Activated CD8-positive, alpha-beta memory T cell treated with anti-CD3 and anti-CD28 coated beads for 36 hours (primary cell): ENCODE measurements around the gene ADARB1. TPM values are rescaled to one million over a fixed set of nuclear protein-coding genes. Genes with fewer than 3 reads are reported as not detected.

ENCODE experiments used
- CTCF ChIA-PET: fragments of 350-600 bp; sonication (Branson Sonifier 250); formaldehyde crosslinking; loops from one replicate; lab custom pipeline; 2021; ENCODE audit warnings: antibody characterized with exemption; lab: Charles Lee
- POLR2A ChIA-PET: fragments of 350-600 bp; sonication (Branson Sonifier 250); formaldehyde crosslinking; loops from one replicate; lab custom pipeline; 2021; ENCODE audit warnings: antibody characterized with exemption; lab: Charles Lee
- total RNA-seq, 2 experiments: library from RNA; stranded (reverse); gene quantifications; one replicate each; pipeline ENCODE4 v1.2.3, GENCODE V29; 2021

The ADARB1 gene
- total RNA-seq, 2 experiments from 2014 or later: 34.9 to 35.4 TPM

- ChIA-PET CTCF (interaction anchor here (1.0 to 1.4 kb wide), 2 partner anchors 11 to 213 kb away, joined by 3 read pairs; no protein-coding TSS in a partner anchor), POLR2A (no interaction called here)
These were observed 89.2 kb downstream of the ADARB1 start for GRCh38 chr21:45163413-45164123.

GRCh38 chr21:45164124-45164511, 89.7 kb downstream of the ADARB1 start:
- ChIA-PET CTCF (interaction anchor here (1.0 kb wide), 1 partner anchor 214 kb away, joined by 3 read pairs; no protein-coding TSS in a partner anchor), POLR2A (no interaction called here)

- ChIA-PET POLR2A (no interaction called here), CTCF (no interaction called here)
These were observed 90.5 kb downstream of the ADARB1 start for GRCh38 chr21:45164838-45165237.

DNA sequence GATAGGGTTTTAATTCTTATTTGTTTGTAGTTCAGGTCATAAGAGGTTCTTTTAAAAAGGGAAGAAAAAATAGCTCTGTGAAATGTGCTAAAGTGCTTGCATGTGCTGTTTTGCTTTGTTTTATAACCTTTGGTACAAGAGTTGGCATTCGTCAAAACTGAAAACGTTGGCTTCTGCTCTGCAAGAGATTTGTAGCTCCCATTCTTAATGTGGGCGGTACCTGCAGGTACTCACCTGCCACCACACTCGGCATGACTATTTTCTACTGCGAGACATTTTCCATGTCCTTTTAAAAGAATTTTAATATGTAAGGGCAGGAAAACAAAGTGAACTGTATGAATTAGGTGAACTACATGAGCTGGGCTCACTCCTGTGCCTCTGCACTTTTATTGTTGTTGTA, 92.6 kb downstream of the ADARB1 start:
- ChIA-PET CTCF (no interaction called here), POLR2A (no interaction called here)

GRCh38 chr21:45167796-45168222, 93.4 kb downstream of the ADARB1 start:
- ChIA-PET CTCF (no interaction called here), POLR2A (no interaction called here)

- POLR2A ChIA-PET: no interaction called here
- CTCF ChIA-PET: no interaction called here
These were observed 94.1 kb downstream of the ADARB1 start for GRCh38 chr21:45168522-45168921.

DNA sequence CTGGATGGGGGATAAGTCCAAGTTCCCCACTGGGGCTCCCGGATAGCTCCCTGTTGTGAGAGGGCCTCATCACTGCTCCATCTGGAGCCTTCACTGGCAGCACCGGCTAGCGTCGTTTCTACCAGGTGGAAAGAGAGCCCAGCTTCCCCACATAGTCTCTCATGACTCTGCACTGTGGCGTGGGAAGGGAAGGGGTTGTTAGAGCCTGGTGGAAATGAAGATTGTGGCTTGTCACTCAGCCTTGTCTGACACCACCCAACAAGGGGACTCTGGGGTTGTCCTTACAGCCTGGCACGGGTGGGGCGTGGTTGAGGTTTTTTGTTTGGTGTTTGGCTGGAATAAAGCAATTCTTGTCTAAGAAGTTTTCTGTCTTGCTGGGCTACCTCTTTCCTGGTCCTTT, 94.6 kb downstream of the ADARB1 start:
- CTCF ChIA-PET: interaction anchor here (1.0 kb wide), 1 partner anchor 17 kb away, joined by 3 read pairs; no protein-coding TSS in a partner anchor
- POLR2A ChIA-PET: no interaction called here

DNA sequence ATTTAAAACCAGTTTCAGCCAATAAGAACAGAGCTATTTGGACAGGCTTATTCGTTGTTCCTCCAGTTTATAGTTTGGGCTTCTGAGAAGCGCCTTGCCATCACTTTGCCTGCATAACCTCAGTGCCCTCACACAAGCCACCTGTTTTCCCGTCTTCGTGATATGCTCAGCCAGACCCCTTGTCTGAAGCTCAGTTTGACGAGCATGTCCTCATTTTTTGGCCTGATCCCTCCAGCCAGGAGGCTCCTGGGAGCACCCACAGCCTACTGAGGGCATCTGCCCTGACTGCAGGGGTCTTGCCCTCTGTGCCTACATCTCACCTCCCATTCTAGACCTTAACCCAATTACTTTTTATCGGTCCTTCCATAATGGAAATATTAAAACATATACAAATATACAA, 95.3 kb downstream of the ADARB1 start:
- CTCF ChIA-PET: interaction anchor here (1.0 kb wide), 1 partner anchor 18 kb away, joined by 3 read pairs; no protein-coding TSS in a partner anchor
- POLR2A ChIA-PET: no interaction called here

GRCh38 chr21:45170987-45171386, 96.6 kb downstream of the ADARB1 start:
- CTCF ChIA-PET: no interaction called here
- POLR2A ChIA-PET: no interaction called here

- ChIA-PET CTCF (no interaction called here), POLR2A (no interaction called here)
These were observed 98.0 kb downstream of the ADARB1 start for GRCh38 chr21:45172420-45172819.

GRCh38 chr21:45175326-45176095, 101.1 kb downstream of the ADARB1 start:
- CTCF ChIA-PET: no interaction called here
- POLR2A ChIA-PET: no interaction called here

DNA sequence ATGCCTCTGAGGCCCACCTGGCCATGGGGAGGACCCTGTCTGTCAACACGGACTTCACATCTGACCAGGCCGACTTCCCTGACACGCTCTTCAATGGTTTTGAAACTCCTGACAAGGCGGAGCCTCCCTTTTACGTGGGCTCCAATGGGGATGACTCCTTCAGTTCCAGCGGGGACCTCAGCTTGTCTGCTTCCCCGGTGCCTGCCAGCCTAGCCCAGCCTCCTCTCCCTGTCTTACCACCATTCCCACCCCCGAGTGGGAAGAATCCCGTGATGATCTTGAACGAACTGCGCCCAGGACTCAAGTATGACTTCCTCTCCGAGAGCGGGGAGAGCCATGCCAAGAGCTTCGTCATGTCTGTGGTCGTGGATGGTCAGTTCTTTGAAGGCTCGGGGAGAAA, 101.8 kb downstream of the ADARB1 start:
- ChIA-PET POLR2A (no interaction called here), CTCF (no interaction called here)

DNA sequence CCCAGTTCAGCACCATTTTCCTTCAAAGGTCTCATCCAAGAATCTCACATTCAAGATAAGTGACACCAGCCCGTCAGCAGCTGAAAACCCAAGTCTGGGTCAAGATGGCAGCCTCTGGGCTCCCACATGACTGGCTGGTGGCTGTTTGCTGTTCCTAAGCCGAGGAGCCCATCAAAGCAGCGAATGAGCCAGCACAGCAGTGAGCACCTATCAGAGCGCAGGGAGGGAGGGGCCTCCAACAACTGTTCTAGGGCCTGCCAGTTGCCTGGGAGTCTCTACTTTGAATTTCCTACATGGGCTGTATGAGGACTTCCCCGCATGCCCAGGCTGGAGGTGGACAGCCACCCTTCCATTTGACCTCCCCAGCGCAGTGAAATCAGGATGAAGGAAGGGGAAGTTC, 102.7 kb downstream of the ADARB1 start:
- ChIA-PET CTCF (no interaction called here), POLR2A (no interaction called here)

- CTCF ChIA-PET: no interaction called here
- POLR2A ChIA-PET: no interaction called here
These were observed 103.8 kb downstream of the ADARB1 start for GRCh38 chr21:45178070-45178608.

GRCh38 chr21:45178971-45179370, 104.6 kb downstream of the ADARB1 start:
- POLR2A ChIA-PET: no interaction called here
- CTCF ChIA-PET: no interaction called here

DNA sequence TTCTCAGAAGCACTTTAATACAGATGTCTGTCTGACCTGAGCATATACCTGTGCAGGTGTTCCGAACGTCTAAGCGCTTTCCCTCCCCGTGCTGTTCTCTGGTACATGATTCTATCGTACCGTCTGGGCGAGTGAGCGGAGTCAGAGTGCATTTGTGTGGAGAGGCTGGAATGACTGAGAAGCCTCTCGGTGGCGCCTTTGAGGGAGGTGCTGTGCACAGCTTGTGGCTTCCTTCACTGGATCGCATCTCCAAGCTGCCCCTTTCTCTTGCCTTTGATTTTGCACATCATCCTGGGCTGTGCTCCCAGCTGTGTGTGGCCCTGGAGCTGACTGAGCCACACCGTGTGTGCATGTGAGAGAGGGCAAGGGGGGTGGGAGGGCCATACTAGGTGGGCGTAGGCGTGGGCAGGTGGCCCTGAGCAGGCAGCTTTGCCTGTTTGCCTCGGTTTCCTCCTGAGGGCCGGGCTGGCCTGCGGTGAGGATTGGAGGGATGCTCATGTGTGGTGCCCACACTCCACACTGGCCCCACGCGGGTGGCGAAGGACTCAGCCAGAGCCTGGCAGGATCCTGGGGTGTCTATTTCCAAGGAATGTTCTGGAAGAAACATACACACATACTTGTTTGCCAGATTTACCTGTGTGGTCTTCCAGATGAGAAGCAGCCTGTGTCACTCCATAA, 105.3 kb downstream of the ADARB1 start:
- CTCF ChIA-PET: no interaction called here
- POLR2A ChIA-PET: no interaction called here

DNA sequence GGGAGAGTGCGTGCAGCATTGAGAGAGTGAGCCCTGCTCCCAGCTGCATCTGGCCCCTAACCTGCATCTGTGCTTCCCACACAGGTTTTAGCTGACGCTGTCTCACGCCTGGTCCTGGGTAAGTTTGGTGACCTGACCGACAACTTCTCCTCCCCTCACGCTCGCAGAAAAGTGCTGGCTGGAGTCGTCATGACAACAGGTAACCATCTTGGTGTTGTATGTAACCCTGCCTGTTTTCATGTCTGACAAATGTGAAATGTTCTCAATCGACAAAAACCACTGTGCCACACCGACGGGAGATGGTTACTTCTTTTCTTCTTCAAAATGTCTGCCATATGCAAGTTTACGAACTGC, 105.8 kb downstream of the ADARB1 start:
- ChIA-PET CTCF (no interaction called here), POLR2A (no interaction called here)

DNA sequence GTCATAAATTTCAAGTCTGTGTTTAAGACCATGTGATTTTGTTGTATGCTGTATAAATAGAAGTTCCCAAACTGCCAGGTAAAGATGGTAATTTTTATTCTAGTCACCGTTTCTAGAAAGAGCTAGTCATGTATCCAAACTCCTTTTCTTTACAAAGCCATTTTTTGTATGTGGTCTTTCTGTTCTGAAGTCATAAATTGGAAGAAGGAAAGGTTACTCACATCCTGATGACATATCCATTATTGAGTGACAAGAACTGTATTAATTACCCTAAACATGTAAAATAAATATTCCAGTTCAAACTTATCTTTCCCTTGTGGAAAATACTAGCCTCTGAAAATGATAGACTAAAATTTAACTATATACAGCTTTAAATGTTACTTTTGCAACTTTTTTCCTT, 108.6 kb downstream of the ADARB1 start:
- ChIA-PET POLR2A (no interaction called here), CTCF (interaction anchor here (0.9 kb wide), 1 partner anchor 45 kb away, joined by 3 read pairs; no protein-coding TSS in a partner anchor)

DNA sequence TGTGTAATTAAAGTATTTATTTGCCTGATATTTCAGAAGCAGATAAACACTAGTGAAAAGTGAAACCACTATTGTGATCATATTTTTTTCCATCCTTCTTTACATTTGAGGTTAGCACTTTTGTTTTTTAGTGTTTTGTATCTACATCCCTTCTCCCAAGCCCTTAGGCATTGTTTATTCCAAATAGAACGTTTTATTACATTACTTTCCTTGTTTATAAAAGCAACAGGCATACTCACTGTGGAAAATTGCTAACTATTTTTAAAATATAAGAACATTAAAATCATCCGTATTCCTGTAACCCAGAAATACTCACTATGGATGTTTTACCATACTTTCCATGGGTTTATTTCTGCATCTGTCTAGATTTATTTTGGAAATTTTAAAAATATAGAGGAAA, 109.5 kb downstream of the ADARB1 start:
- ChIA-PET CTCF (no interaction called here), POLR2A (no interaction called here)

DNA sequence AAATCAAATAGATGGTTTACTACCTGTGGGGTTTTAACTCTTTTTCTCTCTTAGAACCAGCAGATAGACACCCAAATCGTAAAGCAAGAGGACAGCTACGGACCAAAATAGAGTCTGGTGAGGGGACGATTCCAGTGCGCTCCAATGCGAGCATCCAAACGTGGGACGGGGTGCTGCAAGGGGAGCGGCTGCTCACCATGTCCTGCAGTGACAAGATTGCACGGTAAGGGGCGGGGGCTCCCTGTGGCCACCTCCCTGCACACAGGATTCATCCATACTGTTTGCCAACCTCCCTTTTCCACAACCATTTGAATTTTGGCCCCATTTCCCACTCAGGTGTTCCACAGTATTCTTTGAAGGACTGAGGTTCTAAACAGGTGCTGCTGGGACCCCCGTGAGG, 110.5 kb downstream of the ADARB1 start:
- CTCF ChIA-PET: no interaction called here

More for the DNA sequence above, 110.5 kb downstream of the ADARB1 start:
- POLR2A ChIA-PET: no interaction called here
